K562 (cell line): ENCODE measurements around the gene AAK1.

Experiments used
- NCOA4 ChIP-seq: fragments of 450-650 bp; IDR thresholded peaks from 2 replicates; pipeline ENCODE4 v1.6.1; 2018; ENCODE audit warnings: mild to moderate bottlenecking; ENCODE audit not compliant: partially characterized antibody
- RFX5 ChIP-seq: IDR thresholded peaks from 2 replicates; pipeline ENCODE4 v1.6.1; 2011; ENCODE audit warnings: low read depth, mild to moderate bottlenecking, improper control_type of control experiment, low read length
- SREBF2 ChIP-seq: sonication (generic); formaldehyde crosslinking; IDR thresholded peaks from 2 replicates; pipeline ENCODE4 v1.4.0; 2020; ENCODE audit warnings: mild to moderate bottlenecking, missing genetic modification reagents
- TSC22D4 ChIP-seq: fragments of 450-650 bp; IDR thresholded peaks from 2 replicates; pipeline ENCODE4 v1.6.1; 2016; ENCODE audit warnings: missing genetic modification characterization, missing biosample characterization, control low read depth
- ZZZ3 ChIP-seq: fragments of 450-650 bp; IDR thresholded peaks from 2 replicates; pipeline ENCODE4 v1.6.1; 2016; ENCODE audit warnings: antibody characterized with exemption, mild to moderate bottlenecking, moderate library complexity
- TF ChIP-seq, protein P1 (sequence below), 3 experiments: IDR thresholded peaks in 2 of 3; conservative IDR thresholded peaks in 1 of 3; 2 replicates each; pipeline ENCODE4 v1.5.1; 2011 to 2012; ENCODE audit warnings: low read length in 3 of 3, mild to moderate bottlenecking in 3 of 3, control low read depth in 2 of 3, improper control_type of control experiment in 1 of 3, inconsistent platforms in 1 of 3, low read depth in 1 of 3, mixed read lengths in 1 of 3, moderate library complexity in 1 of 3; ENCODE audit not compliant: insufficient read depth in 2 of 3

DNA sequence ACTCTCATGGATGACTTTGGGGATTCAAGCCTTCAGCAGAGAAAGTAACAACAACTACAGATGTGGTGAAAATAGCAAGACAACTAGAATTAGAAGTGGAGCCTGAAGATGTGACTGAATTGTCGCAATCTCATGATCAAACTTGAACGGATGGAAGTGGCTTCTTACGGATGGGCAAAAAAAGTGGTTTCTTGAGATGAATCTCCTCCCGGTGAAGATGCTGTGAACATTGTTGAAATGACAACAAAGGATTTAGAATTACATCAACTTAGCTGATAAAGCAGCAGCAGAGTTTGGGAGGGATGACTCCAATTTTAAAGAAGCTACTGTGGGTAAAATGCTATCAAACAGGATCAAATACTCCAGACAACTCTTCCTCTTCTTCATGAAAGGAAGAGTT lies 43.1 kb downstream of the AAK1 start:
- TF ChIP-seq NCOA4 (no peak), ZZZ3 (no peak), TSC22D4 (tag) (no peak), SREBF2 (CRISPR knock-in tag) (no peak), RFX5 (no peak)
- TF ChIP-seq, protein P1, sequence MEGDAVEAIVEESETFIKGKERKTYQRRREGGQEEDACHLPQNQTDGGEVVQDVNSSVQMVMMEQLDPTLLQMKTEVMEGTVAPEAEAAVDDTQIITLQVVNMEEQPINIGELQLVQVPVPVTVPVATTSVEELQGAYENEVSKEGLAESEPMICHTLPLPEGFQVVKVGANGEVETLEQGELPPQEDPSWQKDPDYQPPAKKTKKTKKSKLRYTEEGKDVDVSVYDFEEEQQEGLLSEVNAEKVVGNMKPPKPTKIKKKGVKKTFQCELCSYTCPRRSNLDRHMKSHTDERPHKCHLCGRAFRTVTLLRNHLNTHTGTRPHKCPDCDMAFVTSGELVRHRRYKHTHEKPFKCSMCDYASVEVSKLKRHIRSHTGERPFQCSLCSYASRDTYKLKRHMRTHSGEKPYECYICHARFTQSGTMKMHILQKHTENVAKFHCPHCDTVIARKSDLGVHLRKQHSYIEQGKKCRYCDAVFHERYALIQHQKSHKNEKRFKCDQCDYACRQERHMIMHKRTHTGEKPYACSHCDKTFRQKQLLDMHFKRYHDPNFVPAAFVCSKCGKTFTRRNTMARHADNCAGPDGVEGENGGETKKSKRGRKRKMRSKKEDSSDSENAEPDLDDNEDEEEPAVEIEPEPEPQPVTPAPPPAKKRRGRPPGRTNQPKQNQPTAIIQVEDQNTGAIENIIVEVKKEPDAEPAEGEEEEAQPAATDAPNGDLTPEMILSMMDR (IDR thresholded peaks at IDR 0.05 in 2 of 3, conservative IDR thresholded peaks at IDR 0.05 in 1 of 3; ENCODE audit: insufficient read depth in 2 of 3, low read depth in 1 of 3, low read length in 3 of 3): no peak
